GM23338 (cell line): ENCODE data around the gene CIRBP. TPM values are rescaled to one million over a fixed set of nuclear protein-coding genes. Genes with fewer than 3 reads are reported as not detected.

Source experiments
- ATAC-seq: fragments of 200-7000 bp; cut with Tn5 transposase; 3 replicates; pipeline ENCODE4 v1.9.1; 2020
- DNase-seq: peaks from one replicate; pipeline ENCODE4 v3.0.0-alpha.2; 2015; ENCODE audit warnings: low spot score
- H2AFZ ChIP-seq: fragments of 200-600 bp; sonication (generic); 2 replicates; pipeline ENCODE4 v1.8.0; 2016; ENCODE audit warnings: antibody characterized with exemption, mild to moderate bottlenecking, moderate library complexity
- H3F3A ChIP-seq: fragments of 200-600 bp; sonication (generic); replicated peaks from 2 replicates; pipeline ENCODE4 v1.8.0; 2017; ENCODE audit warnings: antibody characterized with exemption, mixed run types, low read depth
- H3K27ac ChIP-seq: fragments of 200-600 bp; sonication (generic); 2 replicates; pipeline ENCODE4 v1.6.1; 2016; ENCODE audit warnings: low read depth
- H3K27me3 ChIP-seq: fragments of 200-600 bp; sonication (generic); 2 replicates; pipeline ENCODE4 v1.8.0; 2016; ENCODE audit warnings: mild to moderate bottlenecking, mixed run types, moderate library complexity; ENCODE audit not compliant: insufficient read depth
- H3K36me3 ChIP-seq: fragments of 200-600 bp; sonication (generic); 2 replicates; pipeline ENCODE4 v1.8.0; 2016; ENCODE audit warnings: mild to moderate bottlenecking; ENCODE audit not compliant: insufficient read depth
- H3K4me1 ChIP-seq: fragments of 200-600 bp; sonication (generic); 2 replicates; pipeline ENCODE4 v1.8.0; 2016; ENCODE audit warnings: mild to moderate bottlenecking, moderate library complexity; ENCODE audit not compliant: insufficient read depth
- H3K4me2 ChIP-seq: fragments of 200-600 bp; sonication (generic); 2 replicates; pipeline ENCODE4 v1.7.1; 2017; ENCODE audit warnings: mixed run types
- H3K4me3 ChIP-seq: fragments of 200-600 bp; sonication (generic); 2 replicates; pipeline ENCODE4 v1.6.1; 2016; ENCODE audit warnings: mixed run types
- H3K79me2 ChIP-seq: fragments of 200-600 bp; sonication (generic); replicated peaks from 2 replicates; pipeline ENCODE4 v1.8.0; 2017; ENCODE audit warnings: mild to moderate bottlenecking; ENCODE audit not compliant: insufficient read depth
- H3K9me2 ChIP-seq: fragments of 200-600 bp; sonication (generic); 2 replicates; pipeline ENCODE4 v1.8.0; 2017; ENCODE audit not compliant: insufficient read depth
- H4K20me1 ChIP-seq: fragments of 200-600 bp; sonication (generic); replicated peaks from 2 replicates; pipeline ENCODE4 v1.8.0; 2017; ENCODE audit warnings: mild to moderate bottlenecking; ENCODE audit not compliant: insufficient read depth
- H3K27ac Mint-ChIP-seq: 2 replicates; pipeline ENCODE4 v1.8.0; 2020; ENCODE audit warnings: inconsistent platforms, mild to moderate bottlenecking, moderate library complexity, mixed read lengths
- H3K27me3 Mint-ChIP-seq: 3 replicates; pipeline ENCODE4 v1.8.0; 2022; ENCODE audit warnings: low read depth, mild to moderate bottlenecking, moderate library complexity, mixed read lengths, inconsistent platforms; ENCODE audit not compliant: insufficient read depth, poor library complexity
- H3K36me3 Mint-ChIP-seq: 3 replicates; pipeline ENCODE4 v1.8.0; 2021; ENCODE audit warnings: low read depth, mild to moderate bottlenecking, inconsistent platforms, moderate library complexity, mixed read lengths
- H3K4me1 Mint-ChIP-seq: 3 replicates; pipeline ENCODE4 v1.8.0; 2020; ENCODE audit warnings: mild to moderate bottlenecking, inconsistent platforms, mixed read lengths
- H3K4me3 Mint-ChIP-seq: 3 replicates; pipeline ENCODE4 v1.8.0; 2021; ENCODE audit warnings: moderate library complexity, mild to moderate bottlenecking, inconsistent platforms, mixed read lengths
- H3K9me3 Mint-ChIP-seq: 3 replicates; pipeline ENCODE4 v1.8.0; 2020; ENCODE audit warnings: moderate library complexity, mild to moderate bottlenecking, inconsistent platforms, mixed read lengths
- CREB1 ChIP-seq: fragments of 250-450 bp; sonication (Bioruptor Pico); IDR thresholded peaks from 2 replicates; pipeline ENCODE4 v1.5.0; 2020; ENCODE audit warnings: low read depth, mild to moderate bottlenecking, moderate library complexity
- CTCF ChIP-seq, 2 experiments: fragments of 200-600 bp in 1 of 2; sonication (generic) in 1 of 2; conservative IDR thresholded peaks; 2 replicates each; pipeline versions ENCODE4 v1.5.1 to v1.6.1; 2016 to 2017; ENCODE audit warnings: antibody characterized with exemption in 2 of 2, low read depth in 2 of 2, mild to moderate bottlenecking in 2 of 2, moderate library complexity in 1 of 2
- ETS1 ChIP-seq: IDR thresholded peaks from 2 replicates; pipeline ENCODE4 v1.6.1; 2016; ENCODE audit warnings: antibody characterized with exemption
- EZH2 ChIP-seq: fragments of 200-600 bp; sonication (generic); IDR thresholded peaks from one replicate; pipeline ENCODE4 v1.8.0; 2017; ENCODE audit warnings: antibody characterized with exemption, mild to moderate bottlenecking, low read depth; ENCODE audit not compliant: unreplicated experiment
- EZH2phosphoT487 ChIP-seq: fragments of 200-600 bp; sonication (generic); IDR thresholded peaks from one replicate; pipeline ENCODE4 v1.8.1; 2018; ENCODE audit warnings: antibody characterized with exemption; ENCODE audit not compliant: unreplicated experiment
- JUNB ChIP-seq: IDR thresholded peaks from one replicate; pipeline ENCODE4 v1.6.1; 2016; ENCODE audit warnings: antibody characterized with exemption; ENCODE audit not compliant: unreplicated experiment
- NANOG ChIP-seq: IDR thresholded peaks from 2 replicates; pipeline ENCODE4 v1.6.1; 2016; ENCODE audit warnings: antibody characterized with exemption, borderline replicate concordance
- POLR2AphosphoS5 ChIP-seq: IDR thresholded peaks from 2 replicates; pipeline ENCODE4 v1.6.1; 2016; ENCODE audit warnings: antibody characterized with exemption, low read depth
- REST ChIP-seq: IDR thresholded peaks from one replicate; pipeline ENCODE4 v1.6.1; 2018; ENCODE audit warnings: antibody characterized with exemption; ENCODE audit not compliant: unreplicated experiment
- STAT1 ChIP-seq: IDR thresholded peaks from one replicate; pipeline ENCODE4 v1.6.1; 2016; ENCODE audit warnings: antibody characterized with exemption; ENCODE audit not compliant: unreplicated experiment
- ZNF114 ChIP-seq: fragments of 250-450 bp; sonication (Bioruptor Pico); IDR thresholded peaks from 2 replicates; pipeline ENCODE4 v1.5.0; 2020; ENCODE audit warnings: mild to moderate bottlenecking, moderate library complexity
- ZNF331 ChIP-seq: fragments of 250-450 bp; sonication (Bioruptor Pico); IDR thresholded peaks from 2 replicates; pipeline ENCODE4 v1.5.0; 2020; ENCODE audit warnings: low read depth, mild to moderate bottlenecking, moderate library complexity
- ZNF462 ChIP-seq: fragments of 250-450 bp; sonication (Bioruptor Pico); IDR thresholded peaks from 2 replicates; pipeline ENCODE4 v1.5.0; 2020; ENCODE audit warnings: mild to moderate bottlenecking, moderate library complexity
- polyA plus RNA-seq: library from polyadenylated mRNA; unstranded; fragments of >200 nt; fragmentation: Nextera tagmentation; extraction: Ambion mirVana; gene quantifications from 2 replicates; pipeline ENCODE4 v1.2.1, GENCODE V29; 2016
- total RNA-seq: library from RNA; depleted of rRNA; stranded (reverse); fragments of >200 nt; shearing (Covaris generic); gene quantifications from 2 replicates; pipeline ENCODE4 v1.2.3, GENCODE V29; 2014

Gene CIRBP
- total and polyA plus RNA-seq, 2 experiments from 2014 or later: 153 to 202 TPM

- no peaks in the 10 kb centered on the region for H4K20me1 ChIP-seq
- peaks cover 23% of the 10 kb centered on the region for H3K27me3 ChIP-seq
- H3K4me2 ChIP-seq: no peak overlapping the region
- no peaks in the 10 kb centered on the region for H3K36me3 Mint-ChIP-seq
- H3K79me2 ChIP-seq: no peaks in the 10 kb centered on the region
- no peaks in the 10 kb centered on the region for H3K9me2 ChIP-seq
- no peak overlapping the region for H3K27ac ChIP-seq
- no peaks in the 10 kb centered on the region for H3K9me3 Mint-ChIP-seq
- H3K36me3 ChIP-seq: no peaks in the 10 kb centered on the region
- H3K4me1 ChIP-seq: no peaks in the 10 kb centered on the region
- no peak overlapping the region for H3K4me3 ChIP-seq
- DNase-seq (no peak), ATAC-seq (no peak)
- no peak overlapping the region for H2AFZ ChIP-seq
- H3K27ac Mint-ChIP-seq: no peak overlapping the region
- no peak overlapping the region for H3K4me3 Mint-ChIP-seq
- peaks cover 17% of the 10 kb centered on the region for H3F3A ChIP-seq
- H3K4me1 Mint-ChIP-seq: peaks cover 7% of the 10 kb centered on the region; the same call in 2 of the 3 replicates
- H3K27me3 Mint-ChIP-seq: peaks cover 18% of the 10 kb centered on the region
- TF ChIP-seq EZH2 (no peak), ZNF331 (CRISPR knock-in tag) (no peak), ETS1 (no peak), CTCF (conservative IDR thresholded peaks at IDR 0.05; ENCODE audit: low read depth in 2 of 2) (no peak), ZNF114 (no peak), CREB1 (no peak), STAT1 (no peak), NANOG (no peak), EZH2phosphoT487 (no peak), ZNF462 (CRISPR knock-in tag) (no peak), REST (no peak), POLR2AphosphoS5 (no peak), JUNB (no peak)
Observed at GRCh38 chr19:1288833-1289685, 19.9 kb downstream of the CIRBP start.
